Measurements from ENCODE around the gene EIPR1. TPM values are rescaled to one million over a fixed set of nuclear protein-coding genes. Genes with fewer than 3 reads are reported as not detected.

The EIPR1 gene
- total and polyA plus RNA-seq, 4 donors: 12.0 to 26.8 (median 23.4) TPM

GRCh38 chr2:3214806-3215404 lies 162.7 kb downstream of the EIPR1 start:
- Histone ChIP-seq H3K9me3 (ENCODE audit: control insufficient read depth in 4 of 4, insufficient read depth in 3 of 4, low read length in 3 of 4) (no peaks in the 10 kb centered on the region), H3K36me3 (ENCODE audit: control insufficient read depth in 4 of 4, insufficient read depth in 4 of 4, low read length in 4 of 4) (peaks cover 0 to 6% (median 0%) of the 10 kb centered on the region in 4 donors), H3K9ac (ENCODE audit: insufficient read depth in 1 of 2, low read length in 2 of 2) (no peak overlapping the region), H3K4me1 (ENCODE audit: control insufficient read depth in 5 of 5, insufficient read depth in 5 of 5, low read length in 5 of 5) (no peaks in the 10 kb centered on the region), H3K27ac (ENCODE audit: low read depth in 1 of 2, low read length in 1 of 2) (no peak overlapping the region), H3K4me3 (no peak overlapping the region), H3K27me3 (ENCODE audit: control insufficient read depth in 3 of 3, insufficient read depth in 3 of 3, low read length in 2 of 3) (no peaks in the 10 kb centered on the region)
- 83 to 86% methylated on average over 10 of the region's 10 CpGs for WGBS, 2 donors
- TF ChIP-seq CTCF (IDR thresholded peaks at IDR 0.05; ENCODE audit: control extremely low read depth, extremely low read depth): no peak
- ATAC-seq (ENCODE audit: insufficient read depth, low FRiP score) (no peak), DNase-seq (no peak)

- Histone ChIP-seq H3K27ac (ENCODE audit: low read depth in 1 of 2, low read length in 1 of 2) (no peak overlapping the region), H3K27me3 (ENCODE audit: control insufficient read depth in 3 of 3, insufficient read depth in 3 of 3, low read length in 2 of 3) (no peaks in the 10 kb centered on the region), H3K4me3 (no peak overlapping the region), H3K4me1 (ENCODE audit: control insufficient read depth in 5 of 5, insufficient read depth in 5 of 5, low read length in 5 of 5) (peaks cover 0 to 2% (median 0%) of the 10 kb centered on the region in 5 donors), H3K9me3 (ENCODE audit: control insufficient read depth in 4 of 4, insufficient read depth in 3 of 4, low read length in 3 of 4) (no peaks in the 10 kb centered on the region), H3K9ac (ENCODE audit: insufficient read depth in 1 of 2, low read length in 2 of 2) (no peak overlapping the region), H3K36me3 (ENCODE audit: control insufficient read depth in 4 of 4, insufficient read depth in 4 of 4, low read length in 4 of 4) (peaks cover 0 to 8% (median 0%) of the 10 kb centered on the region in 4 donors)
- DNase-seq: no peak
- TF ChIP-seq CTCF (IDR thresholded peaks at IDR 0.05; ENCODE audit: control extremely low read depth, extremely low read depth): no peak
- 51 to 70% methylated on average over 7 of the region's 7 CpGs for WGBS, 2 donors
- ATAC-seq (ENCODE audit: insufficient read depth, low FRiP score): no peak
Observed at GRCh38 chr2:3214065-3214464, 163.6 kb downstream of the EIPR1 start.

GRCh38 chr2:3212984-3213383 lies 164.6 kb downstream of the EIPR1 start:
- Histone ChIP-seq H3K9ac (ENCODE audit: insufficient read depth in 1 of 2, low read length in 2 of 2) (no peak overlapping the region), H3K4me1 (ENCODE audit: control insufficient read depth in 5 of 5, insufficient read depth in 5 of 5, low read length in 5 of 5) (peaks cover 0 to 2% (median 0%) of the 10 kb centered on the region in 5 donors), H3K4me3 (no peak overlapping the region), H3K9me3 (ENCODE audit: control insufficient read depth in 4 of 4, insufficient read depth in 3 of 4, low read length in 3 of 4) (no peaks in the 10 kb centered on the region), H3K36me3 (ENCODE audit: control insufficient read depth in 4 of 4, insufficient read depth in 4 of 4, low read length in 4 of 4) (peaks cover 0 to 10% (median 0%) of the 10 kb centered on the region in 4 donors), H3K27me3 (ENCODE audit: control insufficient read depth in 3 of 3, insufficient read depth in 3 of 3, low read length in 2 of 3) (no peaks in the 10 kb centered on the region), H3K27ac (ENCODE audit: low read depth in 1 of 2, low read length in 1 of 2) (no peak overlapping the region)
- TF ChIP-seq CTCF (IDR thresholded peaks at IDR 0.05; ENCODE audit: control extremely low read depth, extremely low read depth): no peak
- ATAC-seq (ENCODE audit: insufficient read depth, low FRiP score) (no peak), DNase-seq (no peak)
- 96 to 97% methylated on average over 6 of the region's 6 CpGs for WGBS, 2 donors

GRCh38 chr2:3212061-3212362 lies 165.6 kb downstream of the EIPR1 start:
- H3K27ac ChIP-seq (ENCODE audit: low read depth in 1 of 2, low read length in 1 of 2): no peak overlapping the region
- peaks cover 0 to 13% (median 0%) of the 10 kb centered on the region in 4 donors for H3K36me3 ChIP-seq (ENCODE audit: control insufficient read depth in 4 of 4, insufficient read depth in 4 of 4, low read length in 4 of 4)
- no peak for DNase-seq
- peaks cover 0 to 2% (median 0%) of the 10 kb centered on the region in 5 donors for H3K4me1 ChIP-seq (ENCODE audit: control insufficient read depth in 5 of 5, insufficient read depth in 5 of 5, low read length in 5 of 5)
- no peak for ATAC-seq (ENCODE audit: insufficient read depth, low FRiP score)
- no peak for TF ChIP-seq CTCF (IDR thresholded peaks at IDR 0.05; ENCODE audit: control extremely low read depth, extremely low read depth)
- H3K9me3 ChIP-seq (ENCODE audit: control insufficient read depth in 4 of 4, insufficient read depth in 3 of 4, low read length in 3 of 4): no peaks in the 10 kb centered on the region
- no peak overlapping the region for H3K9ac ChIP-seq (ENCODE audit: insufficient read depth in 1 of 2, low read length in 2 of 2)
- no peaks in the 10 kb centered on the region for H3K27me3 ChIP-seq (ENCODE audit: control insufficient read depth in 3 of 3, insufficient read depth in 3 of 3, low read length in 2 of 3)
- H3K4me3 ChIP-seq: no peak overlapping the region
- WGBS, 2 donors: 98 to 99% methylated on average over 5 of the region's 5 CpGs
